ENCODE measurements around the gene SPARC. TPM values are rescaled to one million over a fixed set of nuclear protein-coding genes. Genes with fewer than 3 reads are reported as not detected.
A peak's percentile ranks its signal among the peaks of the same experiment; 100 is the strongest.

The SPARC gene
- total RNA-seq, 2 experiments from 2014 or later = 0.78 to 0.80 TPM

- Histone ChIP-seq H3K9me3 (ENCODE audit: control insufficient read depth in 1 of 2, insufficient read depth in 1 of 2, low read length in 2 of 2) (no peaks in the 10 kb centered on the region), H3K27me3 (ENCODE audit: control insufficient read depth in 1 of 2, insufficient read depth in 2 of 2, low read length in 2 of 2) (peaks cover 2 to 3% of the 10 kb centered on the region in 2 experiments), H3K4me1 (ENCODE audit: insufficient read depth, low read length) (peaks cover 7% of the 10 kb centered on the region), H3K36me3 (ENCODE audit: insufficient read depth, low read length) (no peaks in the 10 kb centered on the region), H3K4me3 (ENCODE audit: low read length) (no peak overlapping the region), H3K27ac (ENCODE audit: low read depth in 1 of 2, low read length in 2 of 2) (no peak overlapping the region)
- peaks cover 18% of the 10 kb centered on the region for H3K27me3 Mint-ChIP-seq
- H3K27ac Mint-ChIP-seq = no peak overlapping the region
- H3K9me3 Mint-ChIP-seq = no peaks in the 10 kb centered on the region
- no peaks in the 10 kb centered on the region for H3K36me3 Mint-ChIP-seq (ENCODE audit: low read depth)
- no peak for DNase-seq
- H3K4me1 Mint-ChIP-seq (ENCODE audit: low read depth) = peaks cover 5% of the 10 kb centered on the region
- no peak for TF ChIP-seq CTCF (IDR thresholded peaks at IDR 0.05)
- ChIA-PET CTCF (interaction anchor here (3.0 kb wide), 1 partner anchor 114 kb away, joined by 20 read pairs; the partner anchor contains the start of gene G3BP1), POLR2A (no interaction called here)
- no peak overlapping the region for H3K4me3 Mint-ChIP-seq
- intact Hi-C loops (cut with DNase I, micrococcal nuclease) = loop anchor here (5.0 to 10.0 kb wide), 3 partner anchors 118 to 850 kb away; partner anchors contain the start of gene G3BP1 (in 1 of the 2)
- no peak for ATAC-seq (ENCODE audit: poor library complexity)
These were observed 29.6 kb downstream of the SPARC start for GRCh38 chr5:151657114-151657513.

GRCh38 chr5:151656311-151656710 lies 30.4 kb downstream of the SPARC start:
- H3K27ac ChIP-seq (ENCODE audit: low read depth in 1 of 2, low read length in 2 of 2) = no peak overlapping the region
- Mint-ChIP-seq H3K27ac (no peak overlapping the region), H3K27me3 (peaks cover 18% of the 10 kb centered on the region), H3K4me3 (no peak overlapping the region), H3K4me1 (ENCODE audit: low read depth) (peaks cover 5% of the 10 kb centered on the region), H3K9me3 (no peaks in the 10 kb centered on the region), H3K36me3 (ENCODE audit: low read depth) (no peaks in the 10 kb centered on the region)
- no peaks in the 10 kb centered on the region for H3K36me3 ChIP-seq (ENCODE audit: insufficient read depth, low read length)
- CTCF ChIA-PET = interaction anchor here (3.0 kb wide), 1 partner anchor 115 kb away, joined by 20 read pairs; the partner anchor contains the start of gene G3BP1
- ATAC-seq (ENCODE audit: poor library complexity) (no peak), DNase-seq (no peak)
- peaks cover 2 to 3% of the 10 kb centered on the region in 2 experiments for H3K27me3 ChIP-seq (ENCODE audit: control insufficient read depth in 1 of 2, insufficient read depth in 2 of 2, low read length in 2 of 2)
- no peak for TF ChIP-seq CTCF (IDR thresholded peaks at IDR 0.05)
- no peaks in the 10 kb centered on the region for H3K9me3 ChIP-seq (ENCODE audit: control insufficient read depth in 1 of 2, insufficient read depth in 1 of 2, low read length in 2 of 2)
- peaks cover 10% of the 10 kb centered on the region for H3K4me1 ChIP-seq (ENCODE audit: insufficient read depth, low read length)
- intact Hi-C loops (cut with DNase I, micrococcal nuclease) = loop anchor here (5.0 to 10.0 kb wide), 3 partner anchors 118 to 851 kb away; partner anchors contain the start of gene G3BP1 (in 1 of the 2)
- H3K4me3 ChIP-seq (ENCODE audit: low read length) = no peak overlapping the region
- POLR2A ChIA-PET = no interaction called here

GRCh38 chr5:151651997-151652645 lies 34.6 kb downstream of the SPARC start:
- ATAC-seq (ENCODE audit: poor library complexity) = peak; percentile 91
- Histone ChIP-seq H3K27ac (ENCODE audit: low read depth in 1 of 2, low read length in 2 of 2) (no peak overlapping the region), H3K27me3 (ENCODE audit: control insufficient read depth in 1 of 2, insufficient read depth in 2 of 2, low read length in 2 of 2) (peaks cover 0 to 2% of the 10 kb centered on the region in 2 experiments), H3K4me1 (ENCODE audit: insufficient read depth, low read length) (peaks cover 5% of the 10 kb centered on the region), H3K4me3 (ENCODE audit: low read length) (no peak overlapping the region), H3K9me3 (ENCODE audit: control insufficient read depth in 1 of 2, insufficient read depth in 1 of 2, low read length in 2 of 2) (no peaks in the 10 kb centered on the region), H3K36me3 (ENCODE audit: insufficient read depth, low read length) (no peaks in the 10 kb centered on the region)
- peak; percentile 27 to 85 (median 64) for DNase-seq
- H3K27ac Mint-ChIP-seq = no peak overlapping the region
- H3K9me3 Mint-ChIP-seq = no peaks in the 10 kb centered on the region
- H3K4me1 Mint-ChIP-seq (ENCODE audit: low read depth) = no peaks in the 10 kb centered on the region
- intact Hi-C loops (cut with DNase I, micrococcal nuclease) = loop anchor here (1.0 to 10.0 kb wide), 5 partner anchors 123 to 335 kb away; partner anchors contain the start of genes SLC36A1 (in 2 of the 2) and G3BP1 (in 1 of the 2)
- peak; percentile 87 for TF ChIP-seq CTCF (IDR thresholded peaks at IDR 0.05)
- no peak overlapping the region for H3K4me3 Mint-ChIP-seq
- no peaks in the 10 kb centered on the region for H3K36me3 Mint-ChIP-seq (ENCODE audit: low read depth)
- peaks cover 5% of the 10 kb centered on the region for H3K27me3 Mint-ChIP-seq
- ChIA-PET CTCF (interaction anchor here (0.6 to 3.2 kb wide), 16 partner anchors 8 to 490 kb away, joined by 3 to 35 read pairs (median 3); partner anchors contain the start of genes G3BP1 and SLC36A1), POLR2A (interaction anchor here (1.0 to 2.2 kb wide), 4 partner anchors 34 to 204 kb away, joined by 3 to 24 read pairs (median 6); partner anchors contain the start of gene SLC36A1)

Data from CD4-positive, alpha-beta T cell (primary cell).